Esophagus mucosa (tissue), 1 donor: ENCODE results near the gene ADARB2. TPM values are rescaled to one million over a fixed set of nuclear protein-coding genes. Genes with fewer than 3 reads are reported as not detected.

Source experiments
- ATAC-seq: fragments of 200-7000 bp; cut with Tn5 transposase; one replicate; pipeline ENCODE4 v1.9.1; 2020
- total RNA-seq: library from RNA; stranded (reverse); gene quantifications from one replicate; pipeline ENCODE4 v1.2.4, GENCODE V29; 2023
- donor health status: DM: yes; HTN: yes; CAD: no.

ADARB2 gene
- total RNA-seq, 1 donor from 2014 or later, result 0.20 TPM

DNA sequence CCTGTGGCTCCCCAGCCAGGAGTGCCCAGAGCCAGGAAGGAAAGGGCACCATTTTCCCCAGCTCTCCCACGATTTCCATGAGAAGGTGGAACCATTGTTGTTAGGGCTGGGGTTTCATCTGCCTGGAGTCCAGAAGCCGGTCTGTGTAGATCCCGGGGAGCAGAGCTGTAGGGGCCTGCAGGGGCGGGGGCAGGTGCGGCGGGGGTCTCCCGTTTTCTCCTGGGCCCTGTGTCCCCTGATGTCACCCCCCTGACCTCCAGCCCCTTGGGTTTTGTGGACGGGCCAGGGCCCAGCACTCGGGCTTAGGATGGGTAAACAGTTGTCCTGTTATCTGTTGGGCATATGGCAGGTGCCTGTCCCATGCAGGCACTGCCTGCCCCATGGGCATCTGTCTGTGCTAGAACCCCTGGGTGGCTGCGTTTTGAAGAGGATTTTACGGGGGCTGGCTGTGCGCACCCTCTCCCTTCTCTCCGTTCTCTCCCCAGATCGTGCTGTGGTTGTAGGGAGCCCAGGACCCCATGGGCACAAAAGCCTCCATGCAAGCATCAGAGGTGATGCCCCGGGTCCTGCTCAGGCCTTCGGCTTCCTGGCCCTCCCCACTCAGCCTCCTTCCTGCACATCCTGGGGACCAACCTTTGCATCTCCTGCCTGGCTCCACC is 522.3 kb downstream of the ADARB2 start:
- ATAC-seq, result no peak

DNA sequence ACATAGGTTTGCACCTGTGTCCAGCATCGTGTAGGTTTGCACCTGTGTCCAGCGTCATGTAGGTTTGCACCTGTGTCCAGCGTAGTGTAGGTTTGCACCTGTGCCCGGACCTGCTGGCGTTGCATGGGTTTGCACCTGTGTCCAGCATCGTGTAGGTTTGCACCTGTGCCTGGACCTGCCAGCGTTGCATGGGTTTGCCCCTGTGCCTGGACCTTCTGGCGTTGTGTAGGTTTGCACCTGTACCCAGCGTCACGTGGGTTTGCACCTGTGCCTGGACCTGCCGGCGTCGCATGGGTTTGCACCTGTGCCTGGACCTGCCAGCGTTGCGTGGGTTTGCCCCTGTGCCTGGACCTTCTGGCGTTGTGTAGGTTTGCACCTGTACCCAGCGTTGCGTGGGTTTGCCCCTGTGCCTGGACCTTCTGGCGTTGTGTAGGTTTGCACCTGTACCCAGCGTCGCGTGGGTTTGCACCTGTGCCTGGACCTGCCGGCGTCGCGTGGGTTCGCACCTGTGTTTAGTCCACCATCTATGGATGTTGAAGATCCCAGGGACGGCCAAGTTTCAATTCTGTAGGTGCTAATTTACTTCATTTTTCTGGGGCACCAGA is 523.2 kb downstream of the ADARB2 start:
- ATAC-seq, result no peak

DNA sequence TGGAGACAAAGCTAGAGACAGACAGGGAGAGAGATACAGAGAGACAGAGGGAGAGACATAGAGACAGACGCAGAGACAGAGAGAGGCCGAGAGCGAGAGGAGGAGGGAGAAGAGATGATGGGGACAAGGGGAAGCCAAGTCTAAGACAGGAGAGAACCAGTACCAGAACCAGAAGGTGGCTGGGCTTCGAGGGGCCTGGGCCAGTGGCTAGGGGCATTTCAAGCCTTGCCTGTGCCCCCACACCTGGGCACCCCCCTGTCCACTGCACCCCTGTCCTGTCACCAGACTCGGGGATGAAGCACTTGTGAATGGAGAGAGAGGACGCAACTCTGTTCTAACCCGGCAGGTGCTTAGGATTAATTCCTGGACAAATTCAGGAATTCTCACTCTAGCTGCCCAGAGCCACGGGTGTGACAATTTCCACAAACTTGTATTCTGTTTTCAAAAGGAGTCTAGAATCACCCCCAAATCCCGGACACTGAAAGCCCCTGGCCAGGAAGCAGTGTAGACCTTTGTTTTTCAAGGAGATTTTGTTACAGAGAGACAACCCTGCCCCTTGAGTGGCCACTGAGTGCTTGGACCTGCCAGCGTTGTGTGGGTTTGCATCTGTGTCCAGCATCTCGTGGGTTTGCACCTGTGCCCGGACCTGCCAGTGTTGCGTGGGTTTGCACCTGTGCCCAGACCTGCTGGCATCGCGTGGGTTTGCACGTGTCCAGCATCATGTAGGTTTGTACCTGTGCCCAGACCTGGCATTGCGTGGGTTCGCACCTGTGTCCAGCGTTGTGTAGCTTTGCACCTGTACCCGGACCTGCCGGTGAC is 523.9 kb downstream of the ADARB2 start:
- ATAC-seq, result no peak

- no peak for ATAC-seq
Measured at GRCh38 chr10:1212571-1213141, 524.7 kb downstream of the ADARB2 start.

GRCh38 chr10:1211844-1212570 is 525.3 kb downstream of the ADARB2 start:
- no peak for ATAC-seq

- ATAC-seq, result no peak
Measured at GRCh38 chr10:1210667-1211066, 526.7 kb downstream of the ADARB2 start.

GRCh38 chr10:1209355-1209979 is 527.9 kb downstream of the ADARB2 start:
- ATAC-seq, result peak; percentile 44

GRCh38 chr10:1208366-1209311 is 528.7 kb downstream of the ADARB2 start:
- ATAC-seq, result no peak

DNA sequence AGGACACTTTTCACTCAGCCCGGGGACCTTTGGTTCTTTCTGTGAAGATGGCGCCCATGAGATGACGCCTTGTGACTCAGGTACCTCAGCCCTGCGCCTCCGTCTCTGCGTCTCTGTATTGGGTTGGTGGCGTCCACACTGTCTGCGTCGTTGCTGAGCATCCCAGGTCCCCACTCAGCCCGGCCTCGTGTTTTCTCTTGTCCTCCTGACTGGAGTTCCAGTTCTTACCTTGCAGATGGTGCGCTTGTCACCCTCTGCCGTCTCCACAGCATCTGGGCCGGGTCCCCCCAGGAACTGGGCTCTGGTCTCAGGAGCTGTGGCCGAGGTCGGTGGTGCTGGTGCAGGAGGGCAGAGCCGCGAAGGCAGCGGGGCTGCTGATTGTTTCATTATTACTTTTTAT is 530.7 kb downstream of the ADARB2 start:
- ATAC-seq, result no peak

DNA sequence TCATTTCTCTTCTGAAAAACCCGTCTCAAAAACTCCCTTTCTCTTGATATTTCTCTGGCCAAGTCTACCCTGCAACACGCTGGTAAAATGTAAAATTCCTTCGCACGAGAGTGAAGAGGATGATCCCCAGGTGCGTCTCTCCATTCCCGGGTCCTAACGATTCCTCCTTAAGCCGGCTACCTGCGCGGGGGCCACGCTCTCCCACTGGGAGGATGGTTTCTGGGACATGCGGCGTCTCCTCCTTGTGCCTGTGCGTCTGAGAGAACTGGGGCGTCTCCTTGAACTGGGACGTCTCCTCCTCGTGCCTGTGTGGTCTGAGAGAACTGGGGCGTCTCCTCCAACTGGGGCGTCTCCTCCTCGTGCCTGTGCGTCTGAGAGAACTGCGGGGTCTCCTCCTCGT is 531.2 kb downstream of the ADARB2 start:
- no peak for ATAC-seq

GRCh38 chr10:1205450-1206030 is 531.8 kb downstream of the ADARB2 start:
- no peak for ATAC-seq

DNA sequence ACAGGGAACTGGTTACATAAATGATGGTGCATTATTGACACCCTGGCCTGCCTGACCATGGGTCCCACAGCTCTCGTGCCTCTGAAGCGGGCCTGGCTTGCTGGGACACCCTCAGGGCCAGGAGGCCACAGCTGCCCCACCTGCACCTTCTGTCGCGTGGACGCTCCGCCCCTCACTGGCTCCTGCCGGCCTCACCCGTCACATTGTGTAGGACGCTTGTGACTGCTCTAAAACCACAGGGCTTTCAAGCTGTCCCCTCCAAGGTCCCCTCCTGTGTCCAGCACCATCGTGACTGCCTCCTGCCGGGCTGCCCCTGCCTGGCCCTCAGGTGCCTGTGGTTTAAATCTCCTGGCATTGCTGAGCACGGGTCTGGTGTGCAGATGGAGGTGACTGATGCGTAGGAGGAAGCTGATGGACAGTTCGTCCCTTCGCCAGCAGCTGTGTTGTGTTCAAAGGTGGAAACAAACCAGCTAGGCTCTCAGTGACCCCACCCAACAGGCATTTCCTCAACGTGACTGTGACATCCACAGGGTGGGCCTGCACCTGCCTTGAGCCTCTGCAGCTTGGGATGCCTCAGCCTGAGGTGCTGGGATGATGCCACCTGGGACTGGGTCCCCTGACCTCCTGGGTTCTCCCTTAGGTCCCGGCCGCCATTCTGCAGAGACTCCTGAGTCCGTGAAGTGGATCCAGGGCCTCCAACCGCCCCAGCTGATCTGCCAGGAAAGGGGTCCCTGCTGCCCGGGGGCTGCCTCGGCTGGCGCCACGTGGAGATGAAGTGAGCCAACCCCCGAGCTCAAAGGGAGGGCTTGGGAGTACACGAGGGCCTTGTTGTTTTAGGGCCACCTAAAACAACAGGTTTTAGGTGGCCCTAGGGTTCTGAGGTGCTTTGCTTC is 532.6 kb downstream of the ADARB2 start:
- ATAC-seq, result no peak

- no peak for ATAC-seq
Measured at GRCh38 chr10:1203704-1204103, 533.6 kb downstream of the ADARB2 start.

DNA sequence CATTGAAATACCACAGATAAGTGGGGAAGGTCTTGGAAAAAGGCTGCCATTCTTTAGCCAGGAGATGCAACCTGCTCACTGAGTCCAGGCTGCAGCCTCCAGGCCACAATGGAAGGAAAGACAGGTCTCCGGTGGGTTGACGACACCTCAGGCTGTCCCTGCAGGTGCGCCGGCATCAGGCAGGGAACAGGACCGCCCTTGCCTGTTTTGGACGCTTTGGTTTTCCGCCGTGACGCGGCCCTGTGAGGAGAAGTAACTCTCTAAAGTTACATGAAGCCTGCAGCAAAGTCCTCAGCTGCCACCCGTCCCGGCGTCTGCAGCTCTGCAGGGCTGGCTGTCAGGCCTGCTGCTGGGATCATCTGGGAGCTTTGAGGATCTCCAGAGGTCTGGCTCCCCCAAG is 534.1 kb downstream of the ADARB2 start:
- no peak for ATAC-seq

DNA sequence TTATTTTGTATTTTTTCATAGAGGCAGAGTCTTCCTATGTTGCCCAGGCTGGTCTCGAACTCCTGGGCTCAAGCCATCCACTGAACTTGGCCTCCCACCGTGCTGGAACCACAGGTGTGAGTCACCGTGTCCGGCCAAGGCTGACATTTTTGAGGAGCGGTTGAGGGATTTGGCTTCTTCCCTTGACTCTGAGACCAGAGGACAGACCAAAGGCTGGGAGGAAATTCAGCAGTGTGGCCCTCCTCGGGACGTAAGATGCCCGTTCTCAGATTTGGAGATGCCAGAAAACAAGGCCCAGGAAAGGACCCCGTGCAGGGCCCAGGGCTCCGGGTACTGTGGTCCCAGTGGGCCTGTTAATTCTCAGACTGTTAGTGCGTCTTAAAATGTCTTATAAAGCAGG is 535.0 kb downstream of the ADARB2 start:
- ATAC-seq, result no peak

- ATAC-seq, result no peak
Measured at GRCh38 chr10:1200866-1201807, 536.2 kb downstream of the ADARB2 start.

DNA sequence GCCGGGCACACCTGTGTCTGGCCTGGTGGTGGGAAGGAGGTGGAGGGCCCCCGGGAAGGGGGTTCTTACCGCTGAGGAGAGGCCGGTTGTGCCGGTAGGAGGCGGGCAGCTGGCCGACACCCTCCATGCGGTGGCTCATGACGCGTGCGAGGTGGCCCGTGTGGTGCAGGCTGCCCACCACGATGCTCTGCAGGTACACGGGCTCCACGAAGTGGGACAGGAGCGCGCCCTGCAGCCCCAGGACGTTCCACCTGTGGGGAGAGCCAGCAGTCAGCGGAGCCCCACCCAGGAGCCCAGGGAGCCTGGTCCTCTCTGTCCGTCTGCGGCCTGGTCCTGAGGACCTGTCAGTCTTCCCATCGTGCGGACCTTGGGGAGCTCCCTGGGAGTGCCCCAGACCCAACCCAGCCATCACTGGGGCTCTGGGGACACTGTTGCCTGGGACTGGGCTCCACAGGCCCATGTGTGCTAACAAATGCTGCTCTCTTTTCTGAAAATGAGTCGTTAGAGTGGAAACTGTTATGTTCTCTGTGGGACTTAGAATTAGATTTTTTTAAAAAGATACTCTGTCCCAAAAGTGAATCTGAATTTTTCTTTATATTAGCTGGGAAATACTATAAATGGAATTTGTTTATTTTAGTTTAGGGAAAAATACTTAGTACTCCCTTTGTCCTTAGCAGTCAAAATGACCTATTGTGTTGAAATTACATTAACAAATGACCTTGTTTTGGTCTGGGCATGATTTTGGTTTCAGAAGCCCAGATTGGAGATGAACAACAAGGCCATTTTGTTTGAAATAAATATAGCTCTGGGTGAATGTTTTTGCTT is 537.2 kb downstream of the ADARB2 start:
- ATAC-seq, result peak; percentile 13

- no peak for ATAC-seq
Measured at GRCh38 chr10:1199345-1199673, 538.0 kb downstream of the ADARB2 start.
